BLaER1 (cell line): ENCODE results near the gene SYCP1.
"Not testable (repeated sequence)": the region's sequence is repeated elsewhere in the genome, so short reads cannot be mapped to it uniquely, and the experiment has no call there.

Experiments used
- H3K27ac ChIP-seq: shearing (Covaris generic); formaldehyde crosslinking; 2 replicates; pipeline ENCODE4 v1.8.1; 2022
- H3K27me3 ChIP-seq: shearing (Covaris generic); formaldehyde crosslinking; 2 replicates; pipeline ENCODE4 v1.8.1; 2022
- H3K36me3 ChIP-seq: shearing (Covaris generic); formaldehyde crosslinking; 2 replicates; pipeline ENCODE4 v1.8.1; 2022
- H3K4me1 ChIP-seq: shearing (Covaris generic); formaldehyde crosslinking; 2 replicates; pipeline ENCODE4 v1.8.1; 2022
- H3K4me2 ChIP-seq: shearing (Covaris generic); formaldehyde crosslinking; 2 replicates; pipeline ENCODE4 v1.8.1; 2022
- H3K4me3 ChIP-seq: shearing (Covaris generic); formaldehyde crosslinking; 2 replicates; pipeline ENCODE4 v1.8.1; 2022
- H3K9ac ChIP-seq: shearing (Covaris generic); formaldehyde crosslinking; 2 replicates; pipeline ENCODE4 v1.8.1; 2022
- H3K9me3 ChIP-seq: shearing (Covaris generic); formaldehyde crosslinking; 2 replicates; pipeline ENCODE4 v1.8.1; 2022
- H4K20me1 ChIP-seq: shearing (Covaris generic); formaldehyde crosslinking; 2 replicates; pipeline ENCODE4 v1.8.1; 2022
- Cebpa-rat ChIP-seq: shearing (Covaris generic); IDR thresholded peaks from 2 replicates; pipeline ENCODE4 v1.8.1; 2022

The SYCP1 gene

DNA sequence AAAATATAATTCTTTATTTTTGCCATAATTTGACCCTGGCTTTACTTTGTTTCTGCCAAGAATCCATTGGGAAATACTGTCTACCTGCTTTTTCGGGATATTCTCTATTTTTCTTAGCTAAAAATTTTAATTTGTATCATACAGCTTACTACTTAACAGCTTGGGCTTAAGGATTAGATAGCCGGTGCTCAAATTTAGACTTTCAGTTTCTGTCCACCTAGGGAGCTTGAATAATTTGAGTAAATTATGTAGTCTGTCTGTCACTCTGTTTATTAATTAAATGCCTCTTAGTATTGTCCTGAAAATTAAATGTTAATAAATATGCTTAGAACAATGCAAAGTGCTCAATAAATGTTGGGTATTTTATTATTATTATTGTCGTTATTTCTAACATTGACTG, 6.7 kb downstream of the SYCP1 start:
- H3K27me3 ChIP-seq = no peaks in the 10 kb centered on the region
- H3K27ac ChIP-seq = no peak overlapping the region
- no peaks in the 10 kb centered on the region for H4K20me1 ChIP-seq
- no peaks in the 10 kb centered on the region for H3K9me3 ChIP-seq
- no peak for TF ChIP-seq Cebpa-rat
- no peak overlapping the region for H3K9ac ChIP-seq
- no peak overlapping the region for H3K4me2 ChIP-seq
- H3K4me1 ChIP-seq = no peaks in the 10 kb centered on the region
- H3K4me3 ChIP-seq = no peak overlapping the region
- H3K36me3 ChIP-seq = no peaks in the 10 kb centered on the region

DNA sequence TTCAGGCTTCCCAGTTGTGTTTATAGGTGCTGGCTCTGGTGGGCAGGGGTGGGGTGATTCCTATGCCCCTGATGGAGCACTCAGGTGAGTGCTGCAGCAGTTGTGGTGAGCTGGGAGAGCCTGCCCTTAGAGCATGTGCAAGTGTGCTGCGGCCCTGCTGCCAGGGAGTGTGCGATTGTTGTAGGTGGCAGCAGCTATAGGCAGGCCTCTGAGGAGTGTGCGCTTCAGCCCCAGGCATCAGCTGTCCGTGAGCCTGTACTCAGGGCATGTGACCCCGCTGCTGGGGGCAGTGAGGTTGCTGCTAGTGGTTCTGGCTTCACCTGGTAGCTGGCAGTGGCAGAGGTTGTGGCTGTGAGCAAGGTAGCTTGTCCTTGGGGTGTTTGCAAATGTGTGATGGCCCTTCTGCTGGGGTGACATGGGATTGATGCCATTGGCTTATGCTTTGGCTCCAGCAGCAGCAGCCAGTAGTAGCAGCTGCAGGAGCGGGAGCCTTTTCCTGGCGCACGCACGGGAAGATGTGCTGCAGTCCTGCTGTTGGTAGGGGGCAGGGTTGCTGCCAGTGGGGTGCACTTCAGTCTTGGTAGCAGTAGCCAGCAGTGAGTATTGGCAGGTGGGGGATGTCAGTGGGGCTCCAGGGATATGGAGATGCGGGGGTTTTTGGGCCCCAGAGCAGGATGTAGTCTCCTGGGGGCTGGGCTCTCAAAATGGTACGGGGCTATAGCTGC, 37.7 kb downstream of the SYCP1 start:
- Histone ChIP-seq H3K27ac (no peak overlapping the region), H3K4me1 (no peaks in the 10 kb centered on the region), H3K27me3 (no peaks in the 10 kb centered on the region), H3K9me3 (no peaks in the 10 kb centered on the region), H3K9ac (no peak overlapping the region), H3K4me3 (no peak overlapping the region), H3K36me3 (no peaks in the 10 kb centered on the region), H3K4me2 (no peak overlapping the region), H4K20me1 (no peaks in the 10 kb centered on the region)
- TF ChIP-seq Cebpa-rat = no peak

DNA sequence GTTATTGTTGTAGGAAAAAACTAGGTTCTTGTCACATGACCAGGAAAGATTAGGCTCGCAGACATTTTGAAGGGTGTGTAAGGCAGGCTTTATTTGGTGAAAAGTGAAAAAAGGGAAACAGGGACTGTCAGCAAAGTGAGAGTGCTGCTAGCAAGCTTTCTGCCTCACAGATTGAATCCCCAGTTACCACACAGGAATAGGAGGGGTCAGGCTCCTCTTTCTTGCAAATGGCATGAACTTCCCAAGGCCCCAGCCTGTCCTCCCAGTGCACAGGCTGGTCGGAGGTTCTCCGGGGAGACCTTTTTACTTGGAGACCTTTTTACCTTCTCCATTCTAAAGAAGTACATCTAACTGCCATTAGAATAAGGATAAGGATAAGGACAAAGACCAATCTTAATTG, 42.1 kb downstream of the SYCP1 start:
- H4K20me1 ChIP-seq = no peaks in the 10 kb centered on the region
- no peak overlapping the region for H3K4me3 ChIP-seq
- no peaks in the 10 kb centered on the region for H3K9me3 ChIP-seq
- no peaks in the 10 kb centered on the region for H3K4me1 ChIP-seq
- no peak overlapping the region for H3K4me2 ChIP-seq
- no peaks in the 10 kb centered on the region for H3K27me3 ChIP-seq
- H3K36me3 ChIP-seq = no peaks in the 10 kb centered on the region
- H3K27ac ChIP-seq = no peak overlapping the region
- H3K9ac ChIP-seq = no peak overlapping the region
- TF ChIP-seq Cebpa-rat = no peak

DNA sequence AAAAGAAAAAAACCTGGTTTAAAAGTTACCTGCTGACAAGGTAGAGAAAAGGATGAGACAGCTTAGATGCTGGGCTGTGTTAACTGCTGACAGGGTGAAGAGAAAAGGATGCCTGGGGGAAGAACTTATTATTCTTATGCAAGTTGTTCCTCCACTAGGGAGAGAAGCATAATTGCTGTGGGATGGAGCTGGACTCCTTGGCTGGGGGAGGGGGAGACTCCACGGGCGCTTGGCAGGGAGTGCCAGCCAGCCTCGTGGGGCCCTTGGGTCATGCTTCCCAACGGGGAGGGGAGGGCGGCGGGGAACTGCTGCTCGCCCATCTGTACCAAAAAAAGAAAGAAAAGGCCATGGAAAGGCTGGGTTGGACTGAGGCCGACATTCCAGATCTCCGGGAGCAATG, 47.2 kb downstream of the SYCP1 start:
- H3K27ac ChIP-seq = no peak overlapping the region
- H3K27me3 ChIP-seq = no peaks in the 10 kb centered on the region
- H3K4me2 ChIP-seq = no peak overlapping the region
- no peaks in the 10 kb centered on the region for H3K9me3 ChIP-seq
- no peak overlapping the region for H3K4me3 ChIP-seq
- TF ChIP-seq Cebpa-rat = no peak
- no peak overlapping the region for H3K9ac ChIP-seq
- H4K20me1 ChIP-seq = no peaks in the 10 kb centered on the region
- H3K4me1 ChIP-seq = no peaks in the 10 kb centered on the region
- no peaks in the 10 kb centered on the region for H3K36me3 ChIP-seq

DNA sequence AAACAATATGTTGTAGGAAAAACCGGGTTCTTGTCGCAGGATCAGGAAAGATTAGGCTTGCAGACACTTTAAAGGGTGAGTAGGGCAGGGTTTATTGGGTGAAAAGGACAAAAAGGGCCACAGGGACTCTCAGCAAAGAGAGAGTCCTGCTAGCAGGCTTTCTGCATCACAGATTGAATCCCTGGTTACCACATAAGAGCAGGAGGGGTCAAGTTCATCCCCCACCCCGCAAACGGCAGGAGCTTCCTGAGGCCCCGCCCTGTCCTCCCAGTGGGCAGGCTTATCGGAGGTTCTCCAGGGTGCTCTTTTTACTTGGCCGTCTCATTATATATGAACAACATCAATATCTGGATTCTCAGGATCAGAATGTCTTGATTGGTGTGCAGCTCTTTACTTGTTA, 47.7 kb downstream of the SYCP1 start:
- no peak for TF ChIP-seq Cebpa-rat
- Histone ChIP-seq H3K4me1 (no peaks in the 10 kb centered on the region), H3K27ac (no peak overlapping the region), H3K36me3 (no peaks in the 10 kb centered on the region), H4K20me1 (no peaks in the 10 kb centered on the region), H3K4me3 (no peak overlapping the region), H3K27me3 (no peaks in the 10 kb centered on the region), H3K9ac (no peak overlapping the region), H3K4me2 (no peak overlapping the region), H3K9me3 (no peaks in the 10 kb centered on the region)

DNA sequence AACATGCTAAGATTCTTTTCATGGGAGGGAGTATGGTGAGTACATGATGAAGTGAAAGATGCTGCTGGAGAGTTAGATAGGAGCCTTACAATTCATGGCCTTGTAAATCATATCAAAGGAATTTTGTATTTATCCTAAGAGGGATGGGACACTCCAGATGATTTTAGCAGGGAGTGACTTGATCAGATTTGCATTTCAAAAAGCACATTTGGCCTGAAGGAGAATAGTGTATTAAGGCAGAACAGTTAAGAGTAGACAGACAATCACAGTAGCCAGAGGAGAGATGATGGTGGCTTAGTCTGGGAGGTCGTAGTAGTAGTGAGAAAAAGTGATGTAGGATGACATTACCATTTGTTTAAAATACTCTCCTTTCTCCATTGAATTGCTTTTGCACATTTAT, 48.8 kb downstream of the SYCP1 start:
- Histone ChIP-seq H3K9me3 (no peaks in the 10 kb centered on the region), H3K36me3 (no peaks in the 10 kb centered on the region), H3K4me1 (no peaks in the 10 kb centered on the region), H3K27me3 (no peaks in the 10 kb centered on the region), H3K4me3 (no peak overlapping the region), H3K9ac (no peak overlapping the region), H3K27ac (no peak overlapping the region), H3K4me2 (no peak overlapping the region), H4K20me1 (no peaks in the 10 kb centered on the region)
- TF ChIP-seq Cebpa-rat = no peak

DNA sequence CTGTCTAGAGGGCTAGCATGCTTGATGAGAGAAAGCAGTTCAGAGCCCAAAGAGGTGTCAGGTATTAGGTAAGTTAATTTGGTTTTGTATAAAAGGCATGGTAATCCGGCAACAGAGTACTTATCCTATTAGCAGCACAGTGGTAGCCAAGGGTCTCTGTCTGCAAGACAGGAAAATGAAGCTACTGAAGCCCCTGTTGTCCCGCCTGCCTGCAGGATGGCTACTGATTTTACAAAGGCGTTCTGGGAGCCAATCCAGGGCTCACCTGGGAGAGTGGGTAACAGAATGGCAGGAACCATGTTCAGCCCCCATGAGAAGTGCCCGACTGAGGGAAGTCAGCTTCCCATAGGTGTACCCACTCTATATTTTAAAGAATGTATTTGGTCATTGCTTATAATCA, 61.1 kb downstream of the SYCP1 start:
- not testable (repeated sequence) for H3K9ac ChIP-seq

DNA sequence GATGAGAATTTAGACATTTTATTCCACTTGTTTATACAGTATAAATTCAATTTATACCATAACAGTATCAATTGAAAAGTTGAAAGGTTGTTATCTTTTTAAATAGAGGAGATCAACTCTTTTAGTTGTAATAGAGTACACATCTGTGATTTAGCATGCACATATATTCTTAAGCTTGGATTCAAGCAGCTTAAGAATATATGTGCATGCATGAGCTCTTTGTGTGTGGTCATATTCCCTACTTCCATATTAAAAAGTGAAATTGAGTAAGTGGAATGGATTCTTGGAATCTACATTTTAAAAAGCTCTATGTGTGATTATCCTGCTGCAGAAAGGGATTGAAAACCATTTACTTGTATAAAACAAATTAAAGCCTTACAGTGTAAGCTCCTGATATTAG, 71.9 kb downstream of the SYCP1 start:
- Histone ChIP-seq H3K4me3 (no peak overlapping the region), H4K20me1 (no peaks in the 10 kb centered on the region), H3K4me2 (no peak overlapping the region), H3K9ac (no peak overlapping the region), H3K4me1 (no peaks in the 10 kb centered on the region), H3K36me3 (no peaks in the 10 kb centered on the region), H3K27ac (no peak overlapping the region), H3K27me3 (no peaks in the 10 kb centered on the region), H3K9me3 (no peaks in the 10 kb centered on the region)
- TF ChIP-seq Cebpa-rat = no peak

More for the DNA sequence above, 61.1 kb downstream of the SYCP1 start:
- not testable (repeated sequence) for H3K4me2 ChIP-seq, H3K27ac ChIP-seq, H3K4me3 ChIP-seq, H4K20me1 ChIP-seq, H3K9me3 ChIP-seq, H3K36me3 ChIP-seq, H3K27me3 ChIP-seq, H3K4me1 ChIP-seq

DNA sequence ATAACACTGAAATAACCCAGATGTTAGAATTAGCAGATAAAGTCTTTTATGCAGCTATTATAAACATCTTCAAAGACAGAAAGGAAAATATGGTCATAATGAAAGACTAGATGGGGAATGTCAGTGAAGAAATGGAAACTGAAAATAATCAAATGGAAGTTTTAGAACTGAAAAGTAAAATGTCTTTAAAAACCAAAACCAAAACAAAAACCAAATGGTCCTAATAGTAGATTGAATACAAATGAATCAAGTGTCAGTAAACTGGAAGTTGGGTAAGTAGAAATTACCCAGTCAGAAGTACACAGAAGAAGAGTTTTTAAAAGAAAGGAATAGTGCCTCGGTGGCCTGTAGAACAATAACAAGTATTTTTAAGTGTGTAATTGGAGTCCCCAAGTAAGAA, 72.7 kb downstream of the SYCP1 start:
- Histone ChIP-seq H3K27me3 (no peaks in the 10 kb centered on the region), H3K36me3 (no peaks in the 10 kb centered on the region), H3K4me1 (no peaks in the 10 kb centered on the region), H4K20me1 (no peaks in the 10 kb centered on the region), H3K9me3 (no peaks in the 10 kb centered on the region), H3K4me3 (no peak overlapping the region), H3K27ac (no peak overlapping the region), H3K9ac (no peak overlapping the region), H3K4me2 (no peak overlapping the region)
- no peak for TF ChIP-seq Cebpa-rat

DNA sequence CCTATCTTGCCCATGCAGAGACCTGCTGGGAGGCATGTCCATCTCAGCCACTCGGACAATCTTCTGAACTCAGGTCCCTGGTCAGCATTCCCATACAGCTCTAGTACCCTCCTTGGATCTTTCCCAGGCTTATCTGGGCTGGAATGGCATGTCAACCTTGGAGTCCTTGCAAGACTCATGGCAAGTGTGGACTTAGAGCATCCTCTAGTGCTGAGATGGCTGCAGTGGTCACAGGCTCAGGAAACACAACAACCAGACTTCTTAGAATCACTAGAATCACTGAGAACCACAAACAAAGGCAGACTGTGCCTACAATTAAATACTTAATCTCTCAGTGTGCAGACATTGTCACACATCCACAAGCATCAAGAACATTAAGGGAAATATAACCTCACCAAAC, 101.9 kb downstream of the SYCP1 start:
- Histone ChIP-seq H3K4me1 (no peaks in the 10 kb centered on the region), H3K9ac (no peak overlapping the region), H3K36me3 (no peaks in the 10 kb centered on the region), H3K27me3 (no peaks in the 10 kb centered on the region), H3K4me2 (no peak overlapping the region), H4K20me1 (no peaks in the 10 kb centered on the region), H3K9me3 (no peaks in the 10 kb centered on the region), H3K27ac (no peak overlapping the region), H3K4me3 (no peak overlapping the region)
- TF ChIP-seq Cebpa-rat = no peak

DNA sequence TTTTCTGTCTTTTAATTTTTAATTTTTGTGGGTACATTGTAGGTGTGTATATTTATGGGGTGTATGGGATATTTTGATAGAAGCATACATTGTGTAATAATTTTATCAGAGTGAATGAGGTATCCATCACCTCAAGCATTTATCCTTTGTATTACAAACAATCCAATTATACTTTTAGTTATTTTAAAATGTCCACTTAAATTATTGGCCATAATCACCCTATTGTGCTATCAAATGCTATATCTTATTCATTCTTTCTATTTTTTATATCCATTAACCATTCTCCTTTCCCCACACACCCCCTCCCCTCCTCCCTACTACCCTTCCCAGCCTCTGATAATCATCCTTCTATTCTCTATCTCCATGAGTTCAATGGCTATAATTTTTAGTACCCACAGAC, 104.8 kb downstream of the SYCP1 start:
- Histone ChIP-seq H3K36me3 (no peaks in the 10 kb centered on the region), H3K9ac (no peak overlapping the region), H3K9me3 (no peaks in the 10 kb centered on the region), H3K27me3 (no peaks in the 10 kb centered on the region), H3K27ac (no peak overlapping the region), H3K4me1 (no peaks in the 10 kb centered on the region), H4K20me1 (no peaks in the 10 kb centered on the region), H3K4me3 (no peak overlapping the region), H3K4me2 (no peak overlapping the region)
- no peak for TF ChIP-seq Cebpa-rat
